GM21717 (cell line): ENCODE data around the gene OR52J3.
"Not testable (repeated sequence)": the region's sequence is repeated elsewhere in the genome, so short reads cannot be mapped to it uniquely, and the experiment has no call there.

Experiments used
- ATAC-seq: cut with Tn5 transposase; IDR thresholded peaks from one replicate; pipeline ENCODE4 v1.9.1; 2021; ENCODE audit warnings: mild to moderate bottlenecking, moderate library complexity; ENCODE audit not compliant: unreplicated experiment

OR52J3 gene

DNA sequence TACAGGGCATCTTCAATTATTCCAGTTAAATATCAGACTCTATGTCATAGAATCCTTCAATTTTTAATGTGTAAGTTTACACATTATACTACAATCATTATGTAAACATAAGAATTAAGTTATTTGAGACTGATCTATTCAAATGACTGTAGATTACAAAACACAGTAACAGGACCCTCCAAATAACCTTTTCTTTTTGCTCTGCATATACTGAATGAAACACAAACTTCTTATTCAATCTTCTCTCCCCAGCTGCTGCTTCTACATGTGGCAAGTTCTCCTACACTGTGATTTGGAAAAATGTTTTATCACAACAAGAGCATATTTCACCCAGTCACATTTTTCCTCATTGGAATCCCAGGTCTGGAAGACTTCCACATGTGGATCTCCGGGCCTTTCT, at the start of gene OR52J3:
Gene OR52J3 (plus strand): TSS at position 301 of the 400 bp plus-strand sequence. CDS start 0 bp downstream, at position 301.
- ATAC-seq = no peak

DNA sequence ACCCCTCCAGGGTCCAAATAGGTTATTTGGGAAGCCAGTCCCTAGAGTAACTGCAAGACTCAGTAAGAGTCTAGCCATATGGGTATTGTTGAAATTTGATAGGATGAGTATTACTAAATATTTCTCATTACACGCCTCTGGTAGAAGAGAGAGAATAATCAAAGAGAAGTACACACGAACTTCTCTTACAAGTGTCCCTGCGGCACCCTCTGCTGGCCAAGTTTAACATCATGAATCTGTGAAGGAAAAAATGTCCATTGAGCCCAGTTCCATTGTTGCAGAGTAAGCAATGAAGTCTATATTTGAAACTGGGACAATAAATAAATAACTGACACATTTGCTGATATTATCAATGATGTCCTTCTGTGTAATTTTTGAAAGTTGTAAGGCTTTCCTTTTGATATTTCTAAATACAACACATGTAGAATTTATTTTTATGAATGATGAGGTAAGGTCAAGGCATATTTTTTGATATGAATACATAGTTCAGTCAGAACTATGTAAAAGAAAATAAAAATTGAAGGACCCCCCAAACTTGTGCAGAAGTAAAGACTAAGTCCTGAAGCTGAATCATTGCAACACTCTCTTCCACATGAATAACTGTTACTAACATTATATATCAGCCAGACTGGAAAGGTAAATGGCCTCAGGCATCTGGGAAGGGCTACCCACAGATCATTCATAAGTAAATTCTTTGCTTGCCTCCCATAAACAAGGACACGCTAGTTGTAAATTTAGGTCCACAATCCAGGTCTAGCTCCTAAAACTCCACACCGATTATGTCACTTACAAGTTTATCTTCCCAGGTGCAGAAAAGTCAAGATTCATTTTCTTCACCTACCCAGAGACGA, 41.7 kb upstream of the OR52J3 start:
- peak; percentile 68 for ATAC-seq

DNA sequence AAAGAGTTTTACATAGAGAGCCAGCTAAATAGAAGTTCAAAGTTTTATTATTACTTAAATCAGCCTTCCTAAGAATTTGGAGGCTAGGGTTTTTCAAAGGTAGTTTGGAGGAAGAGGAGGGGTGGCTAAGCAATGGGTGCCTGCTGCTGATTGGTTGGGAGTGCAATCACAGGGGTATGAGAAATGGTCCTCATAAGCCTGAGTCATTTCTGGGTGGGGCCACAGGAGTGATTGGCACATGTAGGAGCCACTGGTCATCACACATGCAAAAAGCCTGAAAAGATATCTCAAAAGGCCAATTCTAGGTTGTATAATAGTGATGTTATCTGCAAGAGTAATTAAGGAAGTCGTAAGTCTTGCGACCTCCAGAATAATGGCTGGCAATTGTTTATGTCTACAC, 38.8 kb upstream of the OR52J3 start:
- ATAC-seq = no peak

DNA sequence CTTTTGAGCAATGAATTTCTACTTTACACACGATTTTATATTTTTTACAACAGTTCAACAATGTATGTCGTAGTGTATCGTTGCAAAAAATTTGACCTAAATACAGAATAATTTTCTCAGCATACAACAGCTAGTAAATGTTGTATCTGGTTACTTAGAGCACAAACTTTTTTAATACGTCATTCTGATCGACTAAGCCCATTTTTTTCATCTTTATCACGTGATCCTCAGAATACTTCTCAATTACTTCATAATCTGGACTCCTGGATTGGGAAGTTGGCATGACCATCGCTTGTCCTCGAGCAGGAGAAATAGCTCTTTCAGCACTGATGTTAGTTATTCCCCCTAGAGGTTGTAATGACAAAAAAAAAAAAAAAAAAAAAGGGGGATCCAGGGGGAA, 35.1 kb upstream of the OR52J3 start:
- ATAC-seq = no peak

DNA sequence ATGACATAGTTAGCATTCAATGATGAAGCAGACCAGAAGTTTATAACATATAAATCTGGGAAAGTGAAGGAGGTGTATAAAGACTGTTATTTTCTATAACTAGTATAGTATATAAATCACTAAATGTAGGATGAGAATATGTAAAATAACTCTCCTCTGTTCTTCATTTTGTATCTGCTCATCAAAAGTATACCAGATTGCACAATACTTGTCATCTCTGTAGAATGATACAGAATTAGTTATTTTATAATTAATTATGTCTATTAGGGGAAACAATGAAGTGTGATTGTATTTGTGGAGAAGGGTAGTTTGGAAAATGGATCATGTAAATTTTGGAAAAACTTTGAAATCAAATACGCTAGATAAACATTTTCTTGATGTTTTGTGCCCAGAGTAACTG, 33.3 kb upstream of the OR52J3 start:
- no peak for ATAC-seq

DNA sequence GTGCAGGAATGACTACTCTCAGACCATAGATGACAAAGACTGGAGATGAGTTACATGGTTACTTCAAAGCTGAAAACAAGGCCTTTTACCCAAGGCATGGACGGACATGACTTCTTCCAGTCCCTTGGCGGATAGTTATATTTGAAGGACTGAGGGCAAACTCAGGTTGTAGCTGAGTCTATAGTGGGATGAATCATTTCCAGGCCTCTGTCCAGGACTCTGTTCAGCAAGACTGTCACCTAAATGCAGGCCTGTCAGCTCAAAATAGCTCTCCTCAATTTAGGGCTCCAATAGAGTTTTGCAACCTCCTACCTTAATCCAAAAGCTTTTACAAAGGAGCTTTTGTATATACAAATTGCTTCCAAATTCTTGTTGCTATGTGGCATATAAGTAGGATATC, 24.3 kb upstream of the OR52J3 start:
- no peak for ATAC-seq

DNA sequence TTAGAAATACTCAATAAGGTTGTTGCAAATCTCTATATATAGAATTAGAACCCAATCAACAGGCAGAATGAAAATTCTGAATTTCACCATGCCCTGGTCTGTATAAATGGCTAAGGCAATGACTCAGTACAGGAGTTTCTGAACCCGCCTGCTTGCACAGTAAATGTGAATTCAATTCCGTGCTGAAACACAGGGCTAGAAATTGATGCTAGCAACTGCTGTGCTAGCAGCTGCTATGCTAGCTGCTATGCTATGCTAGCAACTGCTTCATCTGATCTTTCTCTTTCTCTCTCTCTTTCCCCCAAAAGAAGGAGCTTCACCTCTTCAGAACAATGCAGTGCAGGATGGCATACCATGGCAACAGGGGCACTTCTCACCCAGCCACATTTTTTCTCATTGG, 9.7 kb upstream of the OR52J3 start:
- no peak for ATAC-seq

DNA sequence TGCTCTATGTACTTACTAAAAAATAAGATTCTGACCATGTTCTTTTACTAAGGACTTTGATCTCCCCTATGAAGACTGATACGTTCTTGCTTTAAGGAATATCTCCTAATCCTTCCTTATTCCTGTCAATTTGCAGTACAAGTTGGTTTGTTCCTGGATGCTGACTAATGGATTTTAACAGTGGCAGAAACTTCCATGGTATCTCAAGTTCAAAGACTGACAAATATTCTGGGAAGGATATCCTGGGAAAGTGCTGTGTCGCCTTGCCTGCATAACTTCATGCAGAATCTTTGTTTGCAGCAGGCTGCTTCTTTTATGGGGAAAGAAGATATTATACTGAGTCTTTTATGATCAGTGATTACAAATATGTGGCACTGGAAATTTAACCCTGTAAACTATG, 8.4 kb upstream of the OR52J3 start:
- no peak for ATAC-seq

DNA sequence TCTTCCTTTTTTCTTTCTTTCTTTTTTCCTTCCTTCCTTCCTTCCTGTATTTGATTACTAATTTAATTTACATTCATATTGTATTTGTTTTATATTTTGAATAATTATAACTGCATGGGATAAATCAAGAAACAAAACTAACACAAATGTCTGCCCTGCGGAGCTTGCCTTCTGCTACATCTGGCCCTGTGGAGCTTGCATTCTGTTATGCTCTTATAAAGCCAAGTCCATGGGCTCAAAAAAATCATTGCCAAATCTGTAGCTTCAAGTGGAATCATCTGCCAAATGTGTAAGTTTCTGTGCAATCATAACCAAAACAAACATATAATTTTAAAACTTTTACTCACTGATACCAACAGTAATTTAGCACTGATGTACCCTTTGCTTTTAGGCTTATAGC, 8.0 kb upstream of the OR52J3 start:
- ATAC-seq = no peak

DNA sequence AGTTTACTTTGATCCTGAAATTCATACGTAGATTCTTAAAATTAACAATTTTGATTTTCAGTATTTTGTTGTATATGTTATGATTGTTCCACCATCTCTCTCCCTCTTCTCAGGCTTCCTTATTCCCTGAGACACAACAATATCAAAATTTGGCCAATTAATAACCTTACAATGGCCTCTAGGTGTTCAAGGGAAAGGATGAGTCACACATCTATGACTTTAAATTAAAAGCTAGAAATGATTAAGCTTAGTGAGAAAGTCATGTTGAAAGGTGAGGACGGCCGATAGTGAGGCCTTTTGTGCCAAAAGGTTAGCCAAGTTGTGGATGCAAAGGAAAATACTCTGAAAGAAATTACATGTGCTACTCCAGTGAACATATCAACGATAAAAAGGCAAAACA, 5.5 kb upstream of the OR52J3 start:
- no peak for ATAC-seq

DNA sequence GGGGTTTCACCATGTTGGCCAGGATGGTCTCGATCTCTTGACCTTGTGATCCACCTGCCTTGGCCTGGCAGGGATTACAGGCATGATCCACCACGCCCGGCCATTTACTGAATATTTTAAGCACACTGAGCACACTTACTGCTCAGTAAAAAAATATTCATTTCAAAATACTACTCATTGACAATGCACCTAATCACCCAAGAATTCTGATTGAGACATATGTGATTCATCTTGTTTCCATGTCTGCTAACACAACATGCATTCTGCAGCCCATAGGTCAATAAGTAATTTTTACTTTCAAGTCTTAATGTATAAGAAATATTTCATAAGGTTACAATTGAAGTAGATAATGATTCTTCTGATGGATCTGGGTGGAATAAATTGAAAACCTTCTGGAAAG, 4.2 kb upstream of the OR52J3 start:
- no peak for ATAC-seq

DNA sequence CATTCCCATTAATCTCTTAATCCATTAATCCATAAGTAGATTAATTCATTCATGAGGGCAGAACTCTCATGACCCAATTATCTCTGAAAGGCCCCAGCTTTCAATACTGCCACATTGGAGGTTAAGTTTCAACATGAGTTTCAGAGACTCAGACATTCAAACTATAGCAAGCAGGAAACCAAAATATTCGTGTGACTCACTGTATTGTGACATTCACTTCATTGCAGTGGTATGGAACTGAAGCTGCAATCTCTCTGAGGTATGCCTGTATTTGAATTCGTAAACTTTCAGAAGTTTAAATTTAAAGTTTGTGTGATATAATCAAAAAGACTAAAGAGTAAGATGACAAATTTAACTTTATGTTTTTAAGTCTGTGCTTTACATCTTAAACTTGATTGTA, 2.9 kb upstream of the OR52J3 start:
- no peak for ATAC-seq

DNA sequence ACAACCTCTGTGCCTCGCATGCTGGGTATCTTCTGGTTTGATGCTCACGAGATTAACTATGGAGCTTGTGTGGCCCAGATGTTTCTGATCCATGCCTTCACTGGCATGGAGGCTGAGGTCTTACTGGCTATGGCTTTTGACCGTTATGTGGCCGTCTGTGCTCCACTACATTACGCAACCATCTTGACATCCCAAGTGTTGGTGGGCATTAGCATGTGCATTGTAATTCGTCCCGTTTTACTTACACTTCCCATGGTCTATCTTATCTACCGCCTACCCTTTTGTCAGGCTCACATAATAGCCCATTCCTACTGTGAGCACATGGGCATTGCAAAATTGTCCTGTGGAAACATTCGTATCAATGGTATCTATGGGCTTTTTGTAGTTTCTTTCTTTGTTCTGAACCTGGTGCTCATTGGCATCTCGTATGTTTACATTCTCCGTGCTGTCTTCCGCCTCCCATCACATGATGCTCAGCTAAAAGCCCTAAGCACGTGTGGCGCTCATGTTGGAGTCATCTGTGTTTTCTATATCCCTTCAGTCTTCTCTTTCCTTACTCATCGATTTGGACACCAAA, 516 bp downstream of the OR52J3 start:
- ATAC-seq = no peak

DNA sequence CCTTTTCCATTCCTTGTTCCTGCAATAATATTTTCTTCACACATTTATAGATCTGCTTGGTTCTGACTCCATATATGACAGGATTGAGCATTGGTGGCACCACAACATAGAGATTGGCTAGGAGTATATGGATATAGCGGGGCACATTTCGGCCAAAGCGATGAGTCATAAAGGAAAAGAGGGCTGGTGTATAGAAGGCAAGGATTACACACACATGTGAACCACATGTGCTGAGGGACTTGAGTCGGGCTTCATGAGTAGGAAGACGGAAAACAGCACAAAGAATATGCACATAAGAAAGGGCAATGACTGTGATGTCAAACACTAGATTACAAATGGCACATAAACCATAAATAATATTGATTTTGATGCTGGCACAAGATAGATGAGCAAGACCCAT, 12.4 kb downstream of the OR52J3 start:
- not testable (repeated sequence) for ATAC-seq

DNA sequence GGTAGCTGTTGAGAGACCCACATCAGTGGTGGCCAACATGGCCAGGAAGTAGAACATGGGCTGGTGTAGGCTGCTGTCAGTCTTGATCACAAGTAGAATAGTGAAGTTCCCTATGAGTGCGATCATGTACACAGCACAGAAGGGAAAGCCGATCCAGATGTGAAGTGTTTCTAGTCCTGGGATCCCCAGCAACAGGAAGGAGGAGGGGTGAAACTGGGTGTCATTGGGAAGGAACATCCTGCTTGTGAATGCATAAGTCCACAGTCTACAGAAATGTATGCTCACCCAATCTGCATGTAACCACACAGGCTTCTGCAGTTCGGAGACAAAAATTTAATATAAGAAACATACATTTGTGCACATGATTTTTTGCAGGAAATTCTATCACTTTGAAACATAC, 13.1 kb downstream of the OR52J3 start, which contains the start of gene OR52E2:
Gene OR52E2 (minus strand): TSS at position 237 of the 400 bp plus-strand sequence. CDS start 0 bp downstream, at position 237.
- ATAC-seq = no peak

DNA sequence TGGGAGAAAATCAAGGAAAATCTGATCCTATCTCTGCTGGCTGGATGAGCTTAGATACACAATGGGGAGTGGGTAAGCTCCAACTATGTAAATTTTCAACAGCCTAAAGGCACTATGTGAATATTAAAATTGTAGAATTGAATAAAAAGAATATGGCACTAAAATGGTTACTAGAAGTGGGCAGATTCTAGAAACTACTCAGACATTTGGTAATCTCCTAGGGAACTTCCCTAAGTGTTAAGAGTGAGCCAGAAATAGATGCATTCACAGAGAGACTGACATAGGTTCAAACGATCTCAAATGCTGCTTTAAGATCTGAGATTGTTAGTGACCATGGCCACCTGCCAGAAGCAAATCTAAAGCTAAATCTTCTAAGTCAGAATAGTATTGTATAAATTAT, 18.7 kb downstream of the OR52J3 start:
- no peak for ATAC-seq

DNA sequence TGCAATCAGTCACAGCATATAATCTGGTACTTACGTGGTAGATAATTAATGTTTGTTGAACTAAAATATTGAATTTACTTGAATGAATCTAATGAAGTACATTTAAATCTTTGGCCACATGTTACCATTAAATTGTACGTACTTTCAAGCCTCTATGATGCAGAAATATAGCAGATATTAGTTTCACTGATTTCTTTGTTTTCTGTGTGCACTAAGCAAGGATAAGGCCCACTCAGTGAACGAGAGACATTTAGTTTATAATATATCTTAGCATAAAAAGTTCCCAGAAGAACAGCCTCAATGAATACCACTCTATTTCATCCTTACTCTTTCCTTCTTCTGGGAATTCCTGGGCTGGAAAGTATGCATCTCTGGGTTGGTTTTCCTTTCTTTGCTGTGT, 22.9 kb downstream of the OR52J3 start, which contains the start of gene OR52E1:
Gene OR52E1 (plus strand): TSS at position 301 of the 400 bp plus-strand sequence.
- ATAC-seq = no peak

DNA sequence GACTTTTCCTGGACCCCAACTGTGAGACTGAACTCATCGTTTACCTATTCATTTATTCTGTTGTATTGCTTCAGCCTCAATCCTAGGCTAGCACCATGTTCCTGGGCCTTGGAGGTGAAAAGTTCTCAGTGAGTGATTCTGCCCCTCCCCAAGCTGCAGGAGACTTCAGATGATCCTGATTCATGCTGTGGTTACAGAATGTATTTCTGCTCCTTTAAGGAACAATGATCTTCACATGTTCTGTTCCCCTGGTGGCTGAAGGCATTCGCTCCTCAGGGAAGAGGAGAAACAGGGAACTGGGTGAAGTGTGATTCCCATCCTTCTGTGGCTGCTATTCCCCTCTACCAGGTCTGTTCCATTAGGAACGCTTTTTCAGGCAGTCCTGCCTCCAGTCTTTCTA, 25.5 kb downstream of the OR52J3 start:
- ATAC-seq = no peak

DNA sequence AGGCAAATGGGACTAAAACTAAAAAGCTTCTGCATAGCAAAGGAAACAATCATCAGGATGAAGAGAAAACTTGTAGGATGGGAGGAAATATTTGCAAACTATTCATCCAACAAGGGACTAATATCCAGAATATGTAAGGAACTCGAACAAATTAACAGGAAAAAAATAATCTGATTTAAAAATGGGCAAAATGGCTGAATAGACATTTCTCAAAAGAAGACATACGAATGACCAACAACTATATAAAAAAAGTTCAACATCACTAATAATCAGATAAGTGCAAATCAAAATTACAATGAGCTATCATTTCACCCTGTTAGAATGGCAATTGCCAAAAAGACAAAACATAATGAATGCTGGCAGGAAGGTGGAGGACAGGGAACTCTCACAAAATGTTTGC, 35.1 kb downstream of the OR52J3 start:
- ATAC-seq = no peak

DNA sequence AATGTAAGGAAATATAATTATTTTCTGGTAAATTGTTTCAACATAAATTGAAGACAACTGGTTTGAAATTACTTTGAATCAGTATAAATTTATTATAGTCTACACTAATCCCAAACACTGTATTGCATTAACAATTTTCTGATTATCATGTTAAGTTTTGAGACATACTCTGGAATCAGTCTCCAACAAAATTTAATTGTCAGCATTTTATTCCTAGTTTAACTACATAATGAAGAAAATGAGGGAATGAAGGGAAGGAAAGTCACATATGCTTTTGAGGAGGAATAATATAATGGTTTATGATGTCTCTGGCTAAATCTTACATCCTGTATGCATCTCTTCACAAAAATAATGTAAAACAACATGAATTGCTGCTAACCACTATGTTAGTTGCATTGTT, 37.3 kb downstream of the OR52J3 start:
- ATAC-seq = no peak

DNA sequence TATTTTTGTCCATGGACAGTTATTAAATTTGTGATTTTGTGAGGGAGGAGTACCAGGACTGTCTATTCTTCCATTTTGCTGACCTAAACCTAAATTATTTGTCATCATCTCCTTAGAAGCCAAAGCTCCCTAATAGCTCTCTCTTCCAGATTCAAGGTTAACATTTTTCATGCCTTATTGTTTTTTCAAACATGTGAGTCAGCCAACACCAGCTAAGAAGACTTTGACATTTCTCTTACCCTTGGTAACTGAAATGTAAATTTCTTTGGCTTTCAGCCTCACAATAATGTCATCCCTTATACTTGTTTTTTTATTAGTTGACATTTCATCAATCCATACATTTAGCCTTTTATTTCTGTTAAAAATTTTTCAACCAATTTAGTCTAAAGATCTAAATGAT, 42.2 kb downstream of the OR52J3 start:
- ATAC-seq = no peak

DNA sequence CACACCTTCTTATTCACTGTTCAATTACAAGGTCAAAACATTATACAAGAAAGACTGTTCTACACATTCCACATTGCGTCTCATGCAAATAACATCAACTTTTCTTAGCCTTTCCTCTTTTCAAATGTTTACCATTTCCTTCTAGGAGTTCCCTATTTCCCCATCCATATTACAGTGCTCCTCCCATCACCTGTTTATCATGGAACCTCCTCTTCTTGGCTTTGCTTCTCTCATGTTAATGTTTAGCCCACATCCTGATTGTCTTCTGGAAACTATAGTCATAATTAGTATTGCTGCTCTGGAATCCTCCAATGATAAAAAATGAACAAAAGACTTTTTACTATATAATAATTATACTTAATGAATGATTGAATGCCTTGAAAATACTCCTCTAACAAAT, 44.3 kb downstream of the OR52J3 start:
- no peak for ATAC-seq
